GM18867 (cell line): ENCODE data around the gene ABCA1.
A peak's percentile ranks its signal among the peaks of the same experiment; 100 is the strongest.
"Not testable (repeated sequence)": the region's sequence is repeated elsewhere in the genome, so short reads cannot be mapped to it uniquely, and the experiment has no call there.

Experiments used
- ATAC-seq: cut with Tn5 transposase; IDR thresholded peaks from one replicate; pipeline ENCODE4 v1.9.1; 2021; ENCODE audit warnings: mild to moderate bottlenecking, moderate library complexity; ENCODE audit not compliant: unreplicated experiment

The ABCA1 gene

GRCh38 chr9:104872656-104873488, 55.1 kb downstream of the ABCA1 start:
- no peak for ATAC-seq

- no peak for ATAC-seq
These were observed 55.9 kb downstream of the ABCA1 start for GRCh38 chr9:104871961-104872527.

- no peak for ATAC-seq
These were observed 58.1 kb downstream of the ABCA1 start for GRCh38 chr9:104869811-104870210.

GRCh38 chr9:104868687-104869404, 59.1 kb downstream of the ABCA1 start:
- ATAC-seq, result peak; percentile 98

- no peak for ATAC-seq
These were observed 59.7 kb downstream of the ABCA1 start for GRCh38 chr9:104868303-104868686.

- ATAC-seq, result no peak
These were observed 61.8 kb downstream of the ABCA1 start for GRCh38 chr9:104866191-104866590.

GRCh38 chr9:104864675-104865104, 63.3 kb downstream of the ABCA1 start:
- no peak for ATAC-seq

GRCh38 chr9:104863180-104863883, 64.6 kb downstream of the ABCA1 start:
- ATAC-seq, result peak; percentile 93

GRCh38 chr9:104861397-104861796, 66.6 kb downstream of the ABCA1 start:
- ATAC-seq, result no peak

- ATAC-seq, result peak; percentile 48
These were observed 67.7 kb downstream of the ABCA1 start for GRCh38 chr9:104860263-104860662.

- ATAC-seq, result no peak
These were observed 69.1 kb downstream of the ABCA1 start for GRCh38 chr9:104858846-104859245.

GRCh38 chr9:104858271-104858670, 69.7 kb downstream of the ABCA1 start:
- ATAC-seq, result no peak

- ATAC-seq, result no peak
These were observed 71.5 kb downstream of the ABCA1 start for GRCh38 chr9:104856413-104856941.

- ATAC-seq, result no peak
These were observed 72.1 kb downstream of the ABCA1 start for GRCh38 chr9:104855807-104856206.

GRCh38 chr9:104855258-104855657, 72.7 kb downstream of the ABCA1 start:
- ATAC-seq, result not testable (repeated sequence)

- ATAC-seq, result no peak
These were observed 73.3 kb downstream of the ABCA1 start for GRCh38 chr9:104854613-104855012.

GRCh38 chr9:104853683-104854082, 74.3 kb downstream of the ABCA1 start:
- no peak for ATAC-seq

GRCh38 chr9:104853159-104853558, 74.8 kb downstream of the ABCA1 start:
- ATAC-seq, result no peak

- ATAC-seq, result no peak
These were observed 76.4 kb downstream of the ABCA1 start for GRCh38 chr9:104851546-104851920.

GRCh38 chr9:104850786-104851545, 77.0 kb downstream of the ABCA1 start:
- ATAC-seq, result no peak
